ENCODE results near the gene COL2A1.

DNA sequence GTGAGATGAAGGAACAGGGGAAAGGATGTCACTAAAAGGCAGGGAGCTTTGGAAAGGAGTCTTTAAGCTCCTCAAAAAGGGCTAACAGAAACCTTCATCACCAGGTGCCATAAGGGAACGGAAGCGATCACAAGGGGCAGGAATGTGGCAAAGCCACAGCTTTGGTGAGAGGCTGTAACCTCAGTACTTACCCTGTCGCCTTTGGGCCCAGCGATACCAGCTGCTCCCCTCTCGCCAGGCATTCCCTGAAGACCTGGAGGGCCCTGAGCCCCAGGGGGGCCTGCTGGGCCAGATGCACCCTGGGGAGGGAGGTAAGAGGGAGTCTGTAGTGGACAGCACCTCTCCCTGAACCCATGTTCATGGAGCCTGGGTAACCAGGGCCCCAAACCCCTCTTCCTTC, 22.0 kb downstream of the COL2A1 start:
- TF ChIP-seq, protein P1, sequence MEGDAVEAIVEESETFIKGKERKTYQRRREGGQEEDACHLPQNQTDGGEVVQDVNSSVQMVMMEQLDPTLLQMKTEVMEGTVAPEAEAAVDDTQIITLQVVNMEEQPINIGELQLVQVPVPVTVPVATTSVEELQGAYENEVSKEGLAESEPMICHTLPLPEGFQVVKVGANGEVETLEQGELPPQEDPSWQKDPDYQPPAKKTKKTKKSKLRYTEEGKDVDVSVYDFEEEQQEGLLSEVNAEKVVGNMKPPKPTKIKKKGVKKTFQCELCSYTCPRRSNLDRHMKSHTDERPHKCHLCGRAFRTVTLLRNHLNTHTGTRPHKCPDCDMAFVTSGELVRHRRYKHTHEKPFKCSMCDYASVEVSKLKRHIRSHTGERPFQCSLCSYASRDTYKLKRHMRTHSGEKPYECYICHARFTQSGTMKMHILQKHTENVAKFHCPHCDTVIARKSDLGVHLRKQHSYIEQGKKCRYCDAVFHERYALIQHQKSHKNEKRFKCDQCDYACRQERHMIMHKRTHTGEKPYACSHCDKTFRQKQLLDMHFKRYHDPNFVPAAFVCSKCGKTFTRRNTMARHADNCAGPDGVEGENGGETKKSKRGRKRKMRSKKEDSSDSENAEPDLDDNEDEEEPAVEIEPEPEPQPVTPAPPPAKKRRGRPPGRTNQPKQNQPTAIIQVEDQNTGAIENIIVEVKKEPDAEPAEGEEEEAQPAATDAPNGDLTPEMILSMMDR (IDR thresholded peaks at IDR 0.05): no peak
- TF ChIP-seq EP300 (IDR thresholded peaks at IDR 0.05): no peak

All from stomach (tissue), 4 donors.